Hematopoietic multipotent progenitor cell treated with erythropoietin and hydrocortisone succinate and interleukin-3 and kit ligand, for 15 days (in vitro differentiated cells): Measurements from ENCODE around the gene TATDN2.
A peak's percentile ranks its signal among the peaks of the same experiment; 100 is the strongest.
"Not testable (repeated sequence)": the region's sequence is repeated elsewhere in the genome, so short reads cannot be mapped to it uniquely, and the experiment has no call there.

Source experiments
- DNase-seq: peaks from one replicate; pipeline ENCODE4 v3.0.0-alpha.2; 2015; ENCODE audit warnings: low spot score

The TATDN2 gene

GRCh38 chr3:10272476-10272875 is 24.2 kb downstream of the TATDN2 start:
- DNase-seq, result not testable (repeated sequence)

- DNase-seq, result no peak
Observed at GRCh38 chr3:10272977-10273376, 24.7 kb downstream of the TATDN2 start.

- DNase-seq, result no peak
Observed at GRCh38 chr3:10273702-10274305, 25.5 kb downstream of the TATDN2 start.

- no peak for DNase-seq
Observed at GRCh38 chr3:10274601-10275000, 26.3 kb downstream of the TATDN2 start.

- no peak for DNase-seq
Observed at GRCh38 chr3:10277115-10277625, 28.9 kb downstream of the TATDN2 start.

- DNase-seq, result no peak
Observed at GRCh38 chr3:10278501-10278900, 30.2 kb downstream of the TATDN2 start.

- DNase-seq, result no peak
Observed at GRCh38 chr3:10279384-10280176, 31.3 kb downstream of the TATDN2 start.

GRCh38 chr3:10280177-10280529 is 31.9 kb downstream of the TATDN2 start:
- DNase-seq, result peak; percentile 42

- no peak for DNase-seq
Observed at GRCh38 chr3:10280571-10280970, 32.3 kb downstream of the TATDN2 start.

- DNase-seq, result no peak
Observed at GRCh38 chr3:10281951-10282350, 33.7 kb downstream of the TATDN2 start.

GRCh38 chr3:10283638-10284037 is 35.4 kb downstream of the TATDN2 start:
- DNase-seq, result no peak

- no peak for DNase-seq
Observed at GRCh38 chr3:10284496-10284895, 36.2 kb downstream of the TATDN2 start.

- DNase-seq, result no peak
Observed at GRCh38 chr3:10285272-10286132, 37.2 kb downstream of the TATDN2 start.

- DNase-seq, result no peak
Observed at GRCh38 chr3:10286133-10286524, 37.9 kb downstream of the TATDN2 start.

GRCh38 chr3:10286596-10287295 is 38.5 kb downstream of the TATDN2 start:
- DNase-seq, result peak; percentile 39

GRCh38 chr3:10287936-10288574 is 39.8 kb downstream of the TATDN2 start:
- no peak for DNase-seq

GRCh38 chr3:10288575-10288960 is 40.3 kb downstream of the TATDN2 start:
- DNase-seq, result no peak

- DNase-seq, result no peak
Observed at GRCh38 chr3:10289077-10289476, 40.8 kb downstream of the TATDN2 start.

- no peak for DNase-seq
Observed at GRCh38 chr3:10289787-10290355, 41.6 kb downstream of the TATDN2 start.

- DNase-seq, result no peak
Observed at GRCh38 chr3:10290481-10291176, 42.4 kb downstream of the TATDN2 start.

GRCh38 chr3:10291641-10292040 is 43.4 kb downstream of the TATDN2 start:
- no peak for DNase-seq
